HEK293T (cell line): ENCODE results near the gene CKMT2.

Experiments
- ARNT ChIP-seq: fragments of 450-650 bp; IDR thresholded peaks from 2 replicates; pipeline ENCODE4 v1.6.1; 2017; ENCODE audit warnings: mild to moderate bottlenecking
- ELF4 ChIP-seq: fragments of 450-650 bp; IDR thresholded peaks from 2 replicates; pipeline ENCODE4 v1.6.1; 2017; ENCODE audit warnings: antibody characterized with exemption
- FOXA1 ChIP-seq: fragments of 450-650 bp; IDR thresholded peaks from 2 replicates; pipeline ENCODE4 v1.6.1; 2016; ENCODE audit warnings: mild to moderate bottlenecking
- FOXK2 ChIP-seq: fragments of 450-650 bp; IDR thresholded peaks from 2 replicates; pipeline ENCODE4 v1.6.1; 2016; ENCODE audit warnings: mild to moderate bottlenecking
- FOXM1 ChIP-seq: fragments of 450-650 bp; IDR thresholded peaks from 2 replicates; pipeline ENCODE4 v1.6.1; 2017; ENCODE audit warnings: mild to moderate bottlenecking, borderline replicate concordance
- NFRKB ChIP-seq: fragments of 450-650 bp; IDR thresholded peaks from 2 replicates; pipeline ENCODE4 v1.6.1; 2016; ENCODE audit warnings: mild to moderate bottlenecking, moderate library complexity
- SP1 ChIP-seq: fragments of 450-650 bp; IDR thresholded peaks from 2 replicates; pipeline ENCODE4 v1.6.1; 2017
- SUZ12 ChIP-seq: fragments of 450-650 bp; IDR thresholded peaks from 2 replicates; pipeline ENCODE4 v1.6.1; 2016; ENCODE audit warnings: mild to moderate bottlenecking

DNA sequence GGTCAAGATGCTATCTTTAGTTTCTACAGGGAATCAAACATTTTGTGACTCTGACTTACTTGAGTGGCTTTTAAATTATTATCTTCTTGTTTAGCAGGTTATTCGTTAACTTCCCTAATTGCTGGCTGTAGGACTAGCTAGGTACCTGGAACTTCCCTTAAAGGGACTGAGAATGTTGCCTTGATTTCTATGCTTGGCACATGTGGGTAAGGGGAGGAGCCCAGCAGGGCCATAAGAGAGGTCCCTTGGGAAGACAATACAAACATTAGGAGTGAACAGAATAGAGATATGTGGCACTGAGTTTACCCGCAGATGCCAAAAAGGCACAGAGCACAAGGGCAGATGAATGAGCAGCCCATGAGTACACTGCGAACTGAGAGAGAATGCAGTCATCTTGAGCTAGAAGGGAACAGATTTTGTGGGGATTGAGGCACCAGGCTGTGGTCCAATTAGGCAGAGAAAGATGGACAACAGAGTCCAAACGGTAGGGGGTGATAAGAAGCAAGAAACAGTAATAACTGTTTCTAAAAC lies 9.8 kb downstream of the CKMT2 start:
- TF ChIP-seq ARNT (no peak), FOXA1 (no peak), SUZ12 (no peak), FOXM1 (no peak), NFRKB (no peak), ELF4 (no peak), SP1 (no peak), FOXK2 (no peak)
